SK-N-SH treated with all-trans-retinoic acid at 6 μM for 48 hours (cell line): ENCODE data around the gene KLF15.

ENCODE experiments used
- ATAC-seq: fragments of 200-7000 bp; cut with Tn5 transposase; 3 replicates; pipeline ENCODE4 v1.9.1; 2020; ENCODE audit warnings: mild to moderate bottlenecking, moderate library complexity
- ARNTL ChIP-seq: fragments of 450-650 bp; formaldehyde crosslinking; IDR thresholded peaks from 2 replicates; pipeline ENCODE4 v1.5.0; 2020; ENCODE audit warnings: low read depth, mild to moderate bottlenecking, moderate library complexity, borderline replicate concordance
- BACH2 ChIP-seq: fragments of 250-450 bp; sonication (Bioruptor Pico); IDR thresholded peaks from 2 replicates; pipeline ENCODE4 v1.9.0; 2021; ENCODE audit warnings: mild to moderate bottlenecking, borderline replicate concordance
- CSDC2 ChIP-seq: fragments of 250-450 bp; sonication (Bioruptor Pico); IDR thresholded peaks from 2 replicates; pipeline ENCODE4 v1.5.0; 2020; ENCODE audit warnings: mild to moderate bottlenecking, moderate library complexity
- ESRRG ChIP-seq: fragments of 250-450 bp; sonication (Bioruptor Pico); IDR thresholded peaks from 2 replicates; pipeline ENCODE4 v1.6.1; 2021; ENCODE audit warnings: mild to moderate bottlenecking
- GLIS3 ChIP-seq: fragments of 250-450 bp; sonication (Bioruptor Pico); IDR thresholded peaks from 2 replicates; pipeline ENCODE4 v1.5.0; 2020; ENCODE audit warnings: mild to moderate bottlenecking, moderate library complexity
- ISL1 ChIP-seq: fragments of 250-450 bp; sonication (Bioruptor Pico); IDR thresholded peaks from 2 replicates; pipeline ENCODE4 v2.1.2; 2022; ENCODE audit warnings: mild to moderate bottlenecking, moderate library complexity
- OSR1 ChIP-seq: fragments of 250-450 bp; sonication (Bioruptor Pico); IDR thresholded peaks from 2 replicates; pipeline ENCODE4 v1.8.0; 2022; ENCODE audit warnings: moderate library complexity, mild to moderate bottlenecking, inconsistent platforms
- PPARA ChIP-seq: fragments of 250-450 bp; sonication (Bioruptor Pico); IDR thresholded peaks from 2 replicates; pipeline ENCODE4 v1.5.0; 2020; ENCODE audit warnings: mild to moderate bottlenecking, borderline replicate concordance
- RARB ChIP-seq: fragments of 250-450 bp; sonication (Bioruptor Pico); IDR thresholded peaks from 2 replicates; pipeline ENCODE4 v1.8.0; 2021; ENCODE audit warnings: mild to moderate bottlenecking, moderate library complexity
- SNAI2 ChIP-seq: fragments of 250-450 bp; sonication (Bioruptor Pico); IDR thresholded peaks from 2 replicates; pipeline ENCODE4 v1.5.0; 2020; ENCODE audit warnings: mild to moderate bottlenecking, moderate library complexity
- TCF4 ChIP-seq: fragments of 250-450 bp; sonication (Bioruptor Pico); IDR thresholded peaks from 2 replicates; pipeline ENCODE4 v1.8.0; 2021; ENCODE audit warnings: mild to moderate bottlenecking, moderate library complexity, borderline replicate concordance
- TOX ChIP-seq: fragments of 250-450 bp; sonication (Bioruptor Pico); IDR thresholded peaks from 2 replicates; pipeline ENCODE4 v1.8.0; 2021; ENCODE audit warnings: mild to moderate bottlenecking, moderate library complexity, borderline replicate concordance
- ZC3H10 ChIP-seq: fragments of 250-450 bp; sonication (Bioruptor Pico); IDR thresholded peaks from 2 replicates; pipeline ENCODE4 v1.5.1; 2021; ENCODE audit warnings: mild to moderate bottlenecking, moderate library complexity
- ZFP3 ChIP-seq: fragments of 250-450 bp; sonication (Bioruptor Pico); IDR thresholded peaks from 2 replicates; pipeline ENCODE4 v1.5.0; 2020; ENCODE audit warnings: mild to moderate bottlenecking, moderate library complexity
- ZFP30 ChIP-seq: fragments of 450-650 bp; formaldehyde crosslinking; IDR thresholded peaks from 2 replicates; pipeline ENCODE4 v1.5.0; 2022; ENCODE audit warnings: mild to moderate bottlenecking, moderate library complexity
- ZNF565 ChIP-seq: fragments of 450-650 bp; formaldehyde crosslinking; conservative IDR thresholded peaks from 2 replicates; pipeline ENCODE4 v1.5.0; 2020; ENCODE audit warnings: low read depth, mild to moderate bottlenecking, moderate library complexity
- ZNF70 ChIP-seq: fragments of 450-650 bp; formaldehyde crosslinking; IDR thresholded peaks from 2 replicates; pipeline ENCODE4 v1.5.0; 2020; ENCODE audit warnings: mild to moderate bottlenecking, moderate library complexity
- ZNF8 ChIP-seq: fragments of 450-650 bp; formaldehyde crosslinking; IDR thresholded peaks from 2 replicates; pipeline ENCODE4 v1.5.0; 2020; ENCODE audit warnings: mild to moderate bottlenecking, moderate library complexity
- TF ChIP-seq, protein P1 (sequence below): fragments of 250-450 bp; sonication (Bioruptor Pico); IDR thresholded peaks from 2 replicates; pipeline ENCODE4 v1.5.1; 2020; ENCODE audit warnings: low read depth, mild to moderate bottlenecking, moderate library complexity
- TF ChIP-seq, protein P2 (sequence below): fragments of 250-450 bp; sonication (Bioruptor Pico); IDR thresholded peaks from 2 replicates; pipeline ENCODE4 v1.5.1; 2021; ENCODE audit warnings: mild to moderate bottlenecking, moderate library complexity
- TF ChIP-seq, protein P3 (sequence below): fragments of 250-450 bp; sonication (Bioruptor Pico); IDR thresholded peaks from 2 replicates; pipeline ENCODE4 v1.5.0; 2020; ENCODE audit warnings: mild to moderate bottlenecking, moderate library complexity
- TF ChIP-seq, protein P4 (sequence below): fragments of 250-450 bp; sonication (Bioruptor Pico); IDR thresholded peaks from 2 replicates; pipeline ENCODE4 v1.8.0; 2021; ENCODE audit warnings: low read depth, mild to moderate bottlenecking, moderate library complexity, borderline replicate concordance
- TF ChIP-seq, protein P5 (sequence below): fragments of 250-450 bp; sonication (Bioruptor Pico); IDR thresholded peaks from 2 replicates; pipeline ENCODE4 v1.8.0; 2020; ENCODE audit warnings: mild to moderate bottlenecking, moderate library complexity, borderline replicate concordance

The KLF15 gene

DNA sequence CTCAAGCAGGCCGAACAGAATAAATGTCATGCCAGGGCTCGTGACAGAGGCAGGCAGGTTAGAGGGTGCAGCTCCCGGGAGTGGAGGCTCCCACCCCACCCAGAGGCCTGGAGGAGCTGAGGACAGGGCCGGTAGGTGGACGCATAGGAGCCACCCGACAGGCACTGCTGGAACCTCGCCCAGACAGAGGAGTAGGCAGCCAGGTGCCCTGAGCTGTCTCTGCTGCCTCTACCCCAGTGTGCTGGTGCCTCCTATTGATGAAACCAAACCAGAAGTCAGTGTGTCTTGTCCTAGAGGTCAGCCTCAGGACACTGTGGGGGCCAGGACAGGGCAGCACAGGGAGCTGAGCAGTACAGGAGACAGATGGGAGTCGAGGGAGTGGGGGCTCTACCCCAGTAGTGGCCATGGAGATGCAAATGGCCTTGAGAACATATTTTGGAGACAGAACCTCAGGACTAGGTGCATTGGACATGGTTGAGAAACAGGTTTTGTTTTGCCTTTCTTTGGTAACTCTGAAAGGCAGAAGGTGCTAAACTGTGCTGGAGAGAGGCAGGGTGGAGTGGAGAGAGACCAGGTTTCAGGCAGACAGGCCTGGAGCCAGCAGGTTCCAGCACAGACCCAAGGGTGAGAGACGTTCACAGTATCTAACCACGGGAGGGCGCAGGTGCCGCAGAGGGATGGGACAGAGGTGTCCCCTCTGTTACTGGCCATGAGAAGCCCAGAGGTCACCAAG, 15.4 kb upstream of the KLF15 start:
- TF ChIP-seq ESRRG (CRISPR knock-in tag) (no peak), RARB (no peak), PPARA (CRISPR knock-in tag) (no peak), BACH2 (CRISPR knock-in tag) (no peak), TOX (CRISPR knock-in tag) (no peak), ZFP30 (no peak), TCF4 (CRISPR knock-in tag) (no peak), ISL1 (no peak), SNAI2 (CRISPR knock-in tag) (no peak), ZNF8 (CRISPR knock-in tag) (no peak), ZNF70 (CRISPR knock-in tag) (no peak), CSDC2 (CRISPR knock-in tag) (no peak), OSR1 (CRISPR knock-in tag) (no peak), ARNTL (CRISPR knock-in tag) (no peak)
- TF ChIP-seq, protein P1, sequence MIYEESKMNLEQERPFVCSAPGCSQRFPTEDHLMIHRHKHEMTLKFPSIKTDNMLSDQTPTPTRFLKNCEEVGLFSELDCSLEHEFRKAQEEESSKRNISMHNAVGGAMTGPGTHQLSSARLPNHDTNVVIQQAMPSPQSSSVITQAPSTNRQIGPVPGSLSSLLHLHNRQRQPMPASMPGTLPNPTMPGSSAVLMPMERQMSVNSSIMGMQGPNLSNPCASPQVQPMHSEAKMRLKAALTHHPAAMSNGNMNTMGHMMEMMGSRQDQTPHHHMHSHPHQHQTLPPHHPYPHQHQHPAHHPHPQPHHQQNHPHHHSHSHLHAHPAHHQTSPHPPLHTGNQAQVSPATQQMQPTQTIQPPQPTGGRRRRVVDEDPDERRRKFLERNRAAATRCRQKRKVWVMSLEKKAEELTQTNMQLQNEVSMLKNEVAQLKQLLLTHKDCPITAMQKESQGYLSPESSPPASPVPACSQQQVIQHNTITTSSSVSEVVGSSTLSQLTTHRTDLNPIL (CRISPR knock-in tag), result no peak
- ATAC-seq, result no peak

DNA sequence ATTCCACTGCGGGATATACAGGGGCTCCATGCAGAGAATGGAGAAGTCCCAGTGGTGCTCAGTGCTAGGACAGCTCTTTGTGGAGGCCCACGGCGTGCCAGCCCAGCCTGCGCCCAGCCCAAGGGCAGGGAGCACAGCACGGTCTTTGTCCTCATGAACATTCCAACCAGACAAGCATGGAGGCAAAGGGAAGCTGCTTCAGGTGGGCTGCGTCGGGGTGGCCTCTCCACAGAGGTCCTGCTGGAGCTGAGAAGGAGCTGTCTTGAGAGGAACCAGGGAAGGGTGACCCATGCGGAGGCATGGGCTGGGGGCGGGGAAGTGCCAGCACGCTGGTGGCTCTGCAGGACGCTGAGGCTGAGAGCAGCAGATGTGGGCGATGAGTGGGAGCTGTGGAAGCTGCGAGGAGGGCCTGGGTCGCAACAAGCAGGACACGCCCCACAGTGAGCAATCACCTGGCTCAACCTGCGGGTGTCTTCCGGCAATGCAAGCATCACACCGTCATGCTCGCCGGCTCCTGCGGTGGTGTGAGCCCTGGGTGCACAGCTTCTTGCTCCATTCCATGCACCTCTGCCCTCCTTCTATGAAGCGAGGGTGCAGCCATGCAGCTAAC, 14.0 kb upstream of the KLF15 start:
- ATAC-seq, result no peak
- TF ChIP-seq TCF4 (CRISPR knock-in tag), result no peak
- no peak for TF ChIP-seq OSR1 (CRISPR knock-in tag)
- TF ChIP-seq, all 23 proteins: peak for 0

DNA sequence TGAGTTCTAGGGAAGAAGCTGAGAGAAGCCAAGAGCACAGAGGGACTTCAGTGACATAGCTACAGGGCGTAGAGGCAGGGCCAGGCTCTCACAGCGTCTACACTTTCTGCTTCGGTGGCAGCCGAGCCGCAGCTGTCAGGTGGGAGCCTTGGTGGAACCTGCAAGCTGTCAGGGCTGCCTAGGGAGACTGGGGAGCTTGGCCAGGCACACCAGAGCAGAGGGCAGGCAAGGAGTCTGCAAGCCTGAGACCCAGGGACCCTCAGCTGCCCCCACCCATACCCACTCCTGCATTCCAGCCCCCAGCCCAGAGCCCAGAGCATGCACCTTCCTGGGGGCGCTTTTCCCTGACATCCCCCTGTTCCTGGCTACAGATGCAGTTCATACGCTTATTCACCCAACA, 13.4 kb upstream of the KLF15 start:
- ATAC-seq, result no peak
- TF ChIP-seq ZNF8 (CRISPR knock-in tag) (no peak), PPARA (CRISPR knock-in tag) (no peak), TOX (CRISPR knock-in tag) (no peak), ZFP3 (CRISPR knock-in tag) (no peak), CSDC2 (CRISPR knock-in tag) (no peak), OSR1 (CRISPR knock-in tag) (no peak), GLIS3 (CRISPR knock-in tag) (no peak)
- TF ChIP-seq, protein P2, sequence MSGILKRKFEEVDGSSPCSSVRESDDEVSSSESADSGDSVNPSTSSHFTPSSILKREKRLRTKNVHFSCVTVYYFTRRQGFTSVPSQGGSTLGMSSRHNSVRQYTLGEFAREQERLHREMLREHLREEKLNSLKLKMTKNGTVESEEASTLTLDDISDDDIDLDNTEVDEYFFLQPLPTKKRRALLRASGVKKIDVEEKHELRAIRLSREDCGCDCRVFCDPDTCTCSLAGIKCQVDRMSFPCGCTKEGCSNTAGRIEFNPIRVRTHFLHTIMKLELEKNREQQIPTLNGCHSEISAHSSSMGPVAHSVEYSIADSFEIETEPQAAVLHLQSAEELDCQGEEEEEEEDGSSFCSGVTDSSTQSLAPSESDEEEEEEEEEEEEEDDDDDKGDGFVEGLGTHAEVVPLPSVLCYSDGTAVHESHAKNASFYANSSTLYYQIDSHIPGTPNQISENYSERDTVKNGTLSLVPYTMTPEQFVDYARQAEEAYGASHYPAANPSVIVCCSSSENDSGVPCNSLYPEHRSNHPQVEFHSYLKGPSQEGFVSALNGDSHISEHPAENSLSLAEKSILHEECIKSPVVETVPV (CRISPR knock-in tag), result no peak
- TF ChIP-seq, protein P3, sequence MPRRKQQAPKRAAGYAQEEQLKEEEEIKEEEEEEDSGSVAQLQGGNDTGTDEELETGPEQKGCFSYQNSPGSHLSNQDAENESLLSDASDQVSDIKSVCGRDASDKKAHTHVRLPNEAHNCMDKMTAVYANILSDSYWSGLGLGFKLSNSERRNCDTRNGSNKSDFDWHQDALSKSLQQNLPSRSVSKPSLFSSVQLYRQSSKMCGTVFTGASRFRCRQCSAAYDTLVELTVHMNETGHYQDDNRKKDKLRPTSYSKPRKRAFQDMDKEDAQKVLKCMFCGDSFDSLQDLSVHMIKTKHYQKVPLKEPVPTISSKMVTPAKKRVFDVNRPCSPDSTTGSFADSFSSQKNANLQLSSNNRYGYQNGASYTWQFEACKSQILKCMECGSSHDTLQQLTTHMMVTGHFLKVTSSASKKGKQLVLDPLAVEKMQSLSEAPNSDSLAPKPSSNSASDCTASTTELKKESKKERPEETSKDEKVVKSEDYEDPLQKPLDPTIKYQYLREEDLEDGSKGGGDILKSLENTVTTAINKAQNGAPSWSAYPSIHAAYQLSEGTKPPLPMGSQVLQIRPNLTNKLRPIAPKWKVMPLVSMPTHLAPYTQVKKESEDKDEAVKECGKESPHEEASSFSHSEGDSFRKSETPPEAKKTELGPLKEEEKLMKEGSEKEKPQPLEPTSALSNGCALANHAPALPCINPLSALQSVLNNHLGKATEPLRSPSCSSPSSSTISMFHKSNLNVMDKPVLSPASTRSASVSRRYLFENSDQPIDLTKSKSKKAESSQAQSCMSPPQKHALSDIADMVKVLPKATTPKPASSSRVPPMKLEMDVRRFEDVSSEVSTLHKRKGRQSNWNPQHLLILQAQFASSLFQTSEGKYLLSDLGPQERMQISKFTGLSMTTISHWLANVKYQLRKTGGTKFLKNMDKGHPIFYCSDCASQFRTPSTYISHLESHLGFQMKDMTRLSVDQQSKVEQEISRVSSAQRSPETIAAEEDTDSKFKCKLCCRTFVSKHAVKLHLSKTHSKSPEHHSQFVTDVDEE, result no peak

DNA sequence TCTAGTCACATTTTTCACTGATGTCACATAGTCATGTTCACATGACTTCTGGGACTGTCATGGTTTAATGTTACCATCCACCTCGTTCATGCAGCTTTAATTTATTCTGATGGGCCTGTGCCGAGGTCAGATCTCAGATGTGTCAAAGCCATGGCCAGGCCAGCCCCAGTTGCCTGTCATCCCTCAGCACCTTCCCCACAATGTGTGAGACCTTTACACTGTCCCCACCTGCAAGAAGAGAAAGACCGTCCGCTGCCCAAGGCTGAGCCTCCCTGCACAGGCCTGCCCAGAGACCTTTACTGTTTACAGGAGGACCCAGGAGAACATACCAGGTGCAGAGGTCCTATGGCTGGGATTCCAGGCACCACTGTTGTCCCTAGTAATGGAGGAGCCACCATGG, 12.8 kb upstream of the KLF15 start:
- no peak for ATAC-seq
- TF ChIP-seq ZC3H10 (no peak), ISL1 (no peak), TOX (CRISPR knock-in tag) (no peak), SNAI2 (CRISPR knock-in tag) (no peak), ZNF565 (CRISPR knock-in tag) (no peak), CSDC2 (CRISPR knock-in tag) (no peak), PPARA (CRISPR knock-in tag) (no peak), ZFP3 (CRISPR knock-in tag) (no peak), ESRRG (CRISPR knock-in tag) (no peak), BACH2 (CRISPR knock-in tag) (no peak)
- TF ChIP-seq, protein P3, result no peak
- TF ChIP-seq, protein P4, sequence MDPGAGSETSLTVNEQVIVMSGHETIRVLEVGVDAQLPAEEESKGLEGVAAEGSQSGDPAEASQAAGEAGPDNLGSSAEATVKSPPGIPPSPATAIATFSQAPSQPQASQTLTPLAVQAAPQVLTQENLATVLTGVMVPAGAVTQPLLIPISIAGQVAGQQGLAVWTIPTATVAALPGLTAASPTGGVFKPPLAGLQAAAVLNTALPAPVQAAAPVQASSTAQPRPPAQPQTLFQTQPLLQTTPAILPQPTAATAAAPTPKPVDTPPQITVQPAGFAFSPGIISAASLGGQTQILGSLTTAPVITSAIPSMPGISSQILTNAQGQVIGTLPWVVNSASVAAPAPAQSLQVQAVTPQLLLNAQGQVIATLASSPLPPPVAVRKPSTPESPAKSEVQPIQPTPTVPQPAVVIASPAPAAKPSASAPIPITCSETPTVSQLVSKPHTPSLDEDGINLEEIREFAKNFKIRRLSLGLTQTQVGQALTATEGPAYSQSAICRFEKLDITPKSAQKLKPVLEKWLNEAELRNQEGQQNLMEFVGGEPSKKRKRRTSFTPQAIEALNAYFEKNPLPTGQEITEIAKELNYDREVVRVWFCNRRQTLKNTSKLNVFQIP (CRISPR knock-in tag), result no peak
- TF ChIP-seq, protein P5, sequence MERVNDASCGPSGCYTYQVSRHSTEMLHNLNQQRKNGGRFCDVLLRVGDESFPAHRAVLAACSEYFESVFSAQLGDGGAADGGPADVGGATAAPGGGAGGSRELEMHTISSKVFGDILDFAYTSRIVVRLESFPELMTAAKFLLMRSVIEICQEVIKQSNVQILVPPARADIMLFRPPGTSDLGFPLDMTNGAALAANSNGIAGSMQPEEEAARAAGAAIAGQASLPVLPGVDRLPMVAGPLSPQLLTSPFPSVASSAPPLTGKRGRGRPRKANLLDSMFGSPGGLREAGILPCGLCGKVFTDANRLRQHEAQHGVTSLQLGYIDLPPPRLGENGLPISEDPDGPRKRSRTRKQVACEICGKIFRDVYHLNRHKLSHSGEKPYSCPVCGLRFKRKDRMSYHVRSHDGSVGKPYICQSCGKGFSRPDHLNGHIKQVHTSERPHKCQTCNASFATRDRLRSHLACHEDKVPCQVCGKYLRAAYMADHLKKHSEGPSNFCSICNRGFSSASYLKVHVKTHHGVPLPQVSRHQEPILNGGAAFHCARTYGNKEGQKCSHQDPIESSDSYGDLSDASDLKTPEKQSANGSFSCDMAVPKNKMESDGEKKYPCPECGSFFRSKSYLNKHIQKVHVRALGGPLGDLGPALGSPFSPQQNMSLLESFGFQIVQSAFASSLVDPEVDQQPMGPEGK (CRISPR knock-in tag), result no peak
